Lower leg skin (tissue), 4 donors: ENCODE measurements around the gene ZNF224. TPM values are rescaled to one million over a fixed set of nuclear protein-coding genes. Genes with fewer than 3 reads are reported as not detected.

Experiments
- DNase-seq, 2 donors: peaks; one replicate each; pipeline ENCODE4 v3.0.0-alpha.2; 2019; ENCODE audit warnings: low spot score in 2 of 2
- H3K4me3 ChIP-seq: fragments of 200-600 bp; sonication (generic); 2 replicates; pipeline ENCODE4 v1.5.1; 2017; ENCODE audit warnings: mild to moderate bottlenecking, low read depth; ENCODE audit not compliant: poor library complexity, severe bottlenecking
- POLR2A ChIP-seq, 2 donors: fragments of 450-650 bp; IDR thresholded peaks; one replicate each; pipeline ENCODE4 v1.6.1; 2016 to 2017; ENCODE audit warnings: antibody characterized with exemption in 2 of 2, mild to moderate bottlenecking in 1 of 2, moderate library complexity in 1 of 2
- WGBS, 2 donors: methylation state at CpG; one replicate each; pipeline ENCODE4 v1.1.5; 2018; 5-methylcytosine and 5-hydroxymethylcytosine counted together
- intact Hi-C: fragments of 100-400 bp; cut with DNase I; formaldehyde crosslinking; loops from one replicate; pipeline ENCODE4 v1.15.0; 2023; ENCODE audit warnings: low total_unique reads
- total RNA-seq, 4 donors: library from RNA; depleted of rRNA; stranded (reverse); fragments of >200 nt; gene quantifications; one replicate each; pipeline ENCODE4 v1.1.0, GENCODE V29; 2016
- TF ChIP-seq, protein P1 (sequence below), 3 donors: fragments of 450-650 bp; IDR thresholded peaks; one replicate each; pipeline ENCODE4 v1.5.1; 2016; ENCODE audit warnings: antibody characterized with exemption in 3 of 3, mild to moderate bottlenecking in 3 of 3, moderate library complexity in 2 of 3

The ZNF224 gene
- total RNA-seq, 4 donors from 2014 or later: 12.5 to 27.1 (median 20.3) TPM

DNA sequence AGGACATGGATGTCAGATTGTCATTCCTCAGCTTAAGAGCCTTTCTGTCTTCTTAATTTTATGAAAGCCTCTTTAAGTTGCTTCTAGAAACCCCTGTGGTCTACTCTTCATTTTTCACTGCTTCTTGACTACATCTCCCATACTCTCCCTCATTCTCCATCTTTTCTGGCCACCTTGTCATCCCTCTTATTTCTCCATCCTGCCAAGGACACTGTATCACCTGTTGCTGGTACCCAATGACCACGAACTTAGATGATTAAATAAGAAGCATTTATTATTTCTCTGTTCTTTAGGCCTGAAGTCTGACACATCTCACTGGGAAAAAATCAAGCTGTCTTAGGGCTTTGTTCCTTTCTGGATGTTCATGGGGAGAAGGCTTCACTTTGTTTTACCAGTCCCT is 33.1 kb upstream of the ZNF224 start:
- no peak for TF ChIP-seq POLR2A (IDR thresholded peaks at IDR 0.05)
- TF ChIP-seq, protein P1, sequence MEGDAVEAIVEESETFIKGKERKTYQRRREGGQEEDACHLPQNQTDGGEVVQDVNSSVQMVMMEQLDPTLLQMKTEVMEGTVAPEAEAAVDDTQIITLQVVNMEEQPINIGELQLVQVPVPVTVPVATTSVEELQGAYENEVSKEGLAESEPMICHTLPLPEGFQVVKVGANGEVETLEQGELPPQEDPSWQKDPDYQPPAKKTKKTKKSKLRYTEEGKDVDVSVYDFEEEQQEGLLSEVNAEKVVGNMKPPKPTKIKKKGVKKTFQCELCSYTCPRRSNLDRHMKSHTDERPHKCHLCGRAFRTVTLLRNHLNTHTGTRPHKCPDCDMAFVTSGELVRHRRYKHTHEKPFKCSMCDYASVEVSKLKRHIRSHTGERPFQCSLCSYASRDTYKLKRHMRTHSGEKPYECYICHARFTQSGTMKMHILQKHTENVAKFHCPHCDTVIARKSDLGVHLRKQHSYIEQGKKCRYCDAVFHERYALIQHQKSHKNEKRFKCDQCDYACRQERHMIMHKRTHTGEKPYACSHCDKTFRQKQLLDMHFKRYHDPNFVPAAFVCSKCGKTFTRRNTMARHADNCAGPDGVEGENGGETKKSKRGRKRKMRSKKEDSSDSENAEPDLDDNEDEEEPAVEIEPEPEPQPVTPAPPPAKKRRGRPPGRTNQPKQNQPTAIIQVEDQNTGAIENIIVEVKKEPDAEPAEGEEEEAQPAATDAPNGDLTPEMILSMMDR (IDR thresholded peaks at IDR 0.05): no peak
- intact Hi-C loops: no loop called here

DNA sequence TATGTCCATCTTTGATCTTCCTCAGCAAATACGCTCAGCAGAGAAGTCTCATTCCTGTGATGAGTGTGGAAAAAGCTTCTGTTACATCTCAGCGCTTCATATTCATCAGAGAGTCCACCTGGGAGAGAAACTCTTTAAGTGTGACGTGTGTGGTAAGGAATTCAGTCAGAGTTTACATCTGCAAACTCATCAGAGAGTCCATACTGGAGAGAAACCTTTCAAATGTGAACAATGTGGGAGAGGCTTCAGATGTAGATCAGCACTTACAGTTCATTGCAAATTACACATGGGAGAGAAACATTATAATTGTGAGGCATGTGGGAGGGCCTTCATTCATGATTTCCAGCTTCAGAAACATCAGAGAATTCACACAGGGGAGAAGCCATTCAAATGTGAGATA is 27.9 kb upstream of the ZNF224 start:
- TF ChIP-seq, protein P1 (IDR thresholded peaks at IDR 0.05): no peak
- no peak for TF ChIP-seq POLR2A (IDR thresholded peaks at IDR 0.05)
- 61 to 77% methylated on average over 3 of the region's 3 CpGs for WGBS, 2 donors
- H3K4me3 ChIP-seq: no peak overlapping the region
- intact Hi-C loops: no loop called here
- DNase-seq: no peak

More for the DNA sequence above, 33.1 kb upstream of the ZNF224 start:
- 89 to 97% methylated on average over 1 of the region's 1 CpG for WGBS, 2 donors
- H3K4me3 ChIP-seq: no peak overlapping the region
- DNase-seq: no peak

DNA sequence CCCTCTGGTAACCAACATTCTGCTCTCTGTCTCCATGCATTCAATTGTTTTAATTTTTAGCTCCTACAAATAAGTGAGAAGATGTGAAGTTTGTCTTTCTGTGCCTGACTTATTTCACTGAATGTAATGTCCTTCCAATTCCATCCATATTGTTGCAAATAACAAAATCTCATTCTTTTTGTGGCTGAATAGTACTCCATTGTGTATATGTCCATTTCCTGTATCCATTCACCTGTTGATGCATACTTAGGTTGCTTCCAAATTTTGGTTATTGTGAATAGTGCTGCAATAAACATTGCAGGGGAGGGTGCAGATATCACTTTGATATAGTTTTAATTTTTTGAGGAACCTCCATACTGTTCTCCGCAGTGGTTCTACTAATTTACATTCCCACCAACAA is 24.7 kb upstream of the ZNF224 start:
- 92 to 100% methylated on average over 1 of the region's 1 CpG for WGBS, 2 donors
- TF ChIP-seq, protein P1 (IDR thresholded peaks at IDR 0.05): no peak
- intact Hi-C loops: no loop called here

DNA sequence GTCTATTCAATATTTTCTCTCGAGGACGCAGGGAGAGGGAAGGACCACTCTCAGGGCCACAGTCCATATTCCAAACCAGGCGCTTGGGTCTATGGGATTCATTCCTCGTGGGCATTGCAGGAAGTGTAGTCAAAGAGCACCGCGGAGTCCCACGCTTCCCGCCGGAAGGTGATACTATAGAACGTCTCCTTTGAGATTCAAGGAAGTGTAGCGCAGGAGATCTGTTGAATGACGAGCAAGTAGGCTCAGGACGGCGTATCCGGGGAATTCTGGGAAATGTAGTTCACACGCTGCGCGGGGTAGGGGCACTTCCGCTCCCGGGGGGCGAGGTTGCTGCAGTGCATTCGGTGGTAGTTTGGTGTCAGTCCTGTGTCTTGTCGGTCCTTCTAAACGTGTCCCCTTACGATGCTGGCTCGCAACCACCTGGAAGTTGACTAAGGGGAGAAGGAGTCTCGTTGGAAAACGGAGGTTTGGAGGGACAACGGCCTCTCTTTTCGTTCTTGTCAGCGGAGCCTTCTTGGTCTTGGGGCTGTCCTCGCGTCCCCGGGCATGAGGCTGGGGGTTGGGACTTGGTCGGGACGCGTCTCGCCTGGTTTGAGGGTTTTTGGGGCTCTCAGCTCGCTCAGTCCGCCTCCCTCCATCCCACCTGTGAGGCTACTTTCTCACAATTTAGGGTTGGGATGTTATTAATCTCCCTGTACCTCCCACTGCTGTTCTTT is 22.2 kb upstream of the ZNF224 start, which contains the start of gene ZNF284:
Gene ZNF284, plus strand, starts transcription at position 336 of the 719 bp plus-strand sequence. CDS start 4,231 bp downstream, outside the sequence.
- peak within 1 kb of the TSS; percentile 61 for H3K4me3 ChIP-seq
- intact Hi-C loops: no loop called here
- 1% methylated on average over 40 of the region's 40 CpGs for WGBS, 2 donors
- TF ChIP-seq, protein P1 (IDR thresholded peaks at IDR 0.05): no peak
- TF ChIP-seq POLR2A (IDR thresholded peaks at IDR 0.05): no peak
- peak; percentile 86 to 97 for DNase-seq

More for the DNA sequence above, 24.7 kb upstream of the ZNF224 start:
- H3K4me3 ChIP-seq: no peak overlapping the region
- DNase-seq: no peak

DNA sequence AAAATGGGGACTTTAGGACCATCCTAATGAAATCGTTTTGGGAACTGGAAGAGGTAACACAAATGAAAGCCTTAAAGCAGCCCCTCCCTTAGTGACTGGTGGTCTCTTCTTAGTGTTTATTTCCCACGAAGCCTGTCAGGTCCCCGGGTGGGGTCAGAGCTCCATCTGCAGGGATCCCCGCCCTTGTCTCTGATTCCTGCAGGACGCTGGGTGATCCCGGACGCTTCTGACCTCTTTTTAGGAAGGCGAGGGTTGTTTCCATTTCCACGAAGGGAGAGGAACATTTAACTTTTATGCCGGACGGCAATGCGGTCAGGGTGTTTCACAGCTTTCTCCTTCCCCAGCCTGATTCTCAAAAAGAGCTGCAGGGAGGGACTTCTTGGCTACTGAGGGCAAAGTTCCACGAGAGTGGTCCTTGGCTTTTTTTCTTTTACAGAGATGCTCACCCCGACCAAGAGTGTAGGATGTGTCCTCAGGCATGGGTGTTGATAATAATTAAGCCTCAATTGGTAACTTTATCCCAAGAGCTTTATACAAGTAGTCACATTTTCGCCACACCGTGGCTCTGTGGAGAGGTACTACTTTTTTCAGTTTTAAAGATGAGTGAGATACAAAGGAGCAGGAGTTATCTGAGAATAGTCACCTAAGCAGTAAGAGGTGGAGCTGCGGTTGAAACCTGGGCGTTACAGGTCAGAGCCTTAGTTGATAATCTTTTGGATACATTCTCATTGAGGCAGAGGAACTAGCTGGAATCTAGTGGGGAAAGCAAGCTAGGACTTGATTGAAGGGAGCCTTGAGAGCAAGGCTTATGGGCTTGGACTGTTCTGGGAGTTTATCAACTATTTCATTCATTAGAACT is 21.4 kb upstream of the ZNF224 start:
- TF ChIP-seq POLR2A (IDR thresholded peaks at IDR 0.05): no peak
- TF ChIP-seq, protein P1 (IDR thresholded peaks at IDR 0.05): no peak
- intact Hi-C loops: no loop called here
- WGBS, 2 donors: 15 to 16% methylated on average over 18 of the region's 18 CpGs
- peak overlapping the region; percentile 61 for H3K4me3 ChIP-seq
- DNase-seq: no peak
